RWPE1 (cell line): ENCODE measurements around the gene THAP4.

Experiments
- CTCF ChIA-PET: fragments of 350-600 bp; sonication (Branson Sonifier 250); formaldehyde crosslinking; extraction: SDS; loops from one replicate; lab custom pipeline; 2021; lab: Yijun Ruan, JAX
- POLR2A ChIA-PET: fragments of 400-600 bp; formaldehyde crosslinking; extraction: SDS; loops from one replicate; lab custom pipeline; 2020; ENCODE audit warnings: antibody characterized with exemption; ENCODE audit not compliant: low non-redundant PET; lab: Yijun Ruan, JAX
- DNase-seq: peaks from one replicate; pipeline ENCODE4 v3.0.0; 2012; ENCODE audit warnings: low spot score
- H3K27ac ChIP-seq: fragments of 450-650 bp; 2 replicates; pipeline ENCODE4 v1.5.1; 2017
- CTCF ChIP-seq: fragments of 450-650 bp; conservative IDR thresholded peaks from 2 replicates; pipeline ENCODE4 v1.5.1; 2017; ENCODE audit warnings: low read depth, mild to moderate bottlenecking

Gene THAP4

GRCh38 chr2:241672243-241673188 lies 35.6 kb upstream of the THAP4 start:
- ChIA-PET CTCF (no interaction called here), POLR2A (no interaction called here)
- peak overlapping the region; percentile 48 for H3K27ac ChIP-seq
- TF ChIP-seq CTCF, result no peak
- DNase-seq, result no peak

- no peak for DNase-seq
- H3K27ac ChIP-seq, result no peak overlapping the region
- no peak for TF ChIP-seq CTCF
- CTCF ChIA-PET, result interaction anchor here (0.6 kb wide), 1 partner anchor 65 kb away, joined by 3 read pairs; no protein-coding TSS in a partner anchor
- POLR2A ChIA-PET, result no interaction called here
These were observed 34.7 kb upstream of the THAP4 start for GRCh38 chr2:241671457-241672240.

GRCh38 chr2:241670333-241671110 lies 33.6 kb upstream of the THAP4 start:
- POLR2A ChIA-PET, result no interaction called here
- no peak for DNase-seq
- TF ChIP-seq CTCF, result no peak
- CTCF ChIA-PET, result no interaction called here
- H3K27ac ChIP-seq, result no peak overlapping the region

- TF ChIP-seq CTCF, result no peak
- no peak for DNase-seq
- H3K27ac ChIP-seq, result no peak overlapping the region
- ChIA-PET CTCF (interaction anchor here (0.9 kb wide), 1 partner anchor 9 kb away, joined by 3 read pairs; no protein-coding TSS in a partner anchor), POLR2A (no interaction called here)
These were observed 31.9 kb upstream of the THAP4 start for GRCh38 chr2:241668839-241669238.

- no peak overlapping the region for H3K27ac ChIP-seq
- no peak for DNase-seq
- CTCF ChIA-PET, result interaction anchor here (0.5 to 0.9 kb wide), 2 partner anchors 9 to 411 kb away, joined by 3 to 4 read pairs; no protein-coding TSS in a partner anchor
- POLR2A ChIA-PET, result no interaction called here
- no peak for TF ChIP-seq CTCF
These were observed 31.4 kb upstream of the THAP4 start for GRCh38 chr2:241668354-241668753.
